NCI-H2227 (cell line): ENCODE data around the gene CNRIP1.
A peak's percentile ranks its signal among the peaks of the same experiment; 100 is the strongest.
"Not testable (repeated sequence)": the region's sequence is repeated elsewhere in the genome, so short reads cannot be mapped to it uniquely, and the experiment has no call there.

Source experiments
- DNase-seq: peaks from one replicate; lab custom pipeline; 2025; ENCODE audit not compliant: unreplicated experiment; lab: John Stamatoyannopoulos, UW

Gene CNRIP1

DNA sequence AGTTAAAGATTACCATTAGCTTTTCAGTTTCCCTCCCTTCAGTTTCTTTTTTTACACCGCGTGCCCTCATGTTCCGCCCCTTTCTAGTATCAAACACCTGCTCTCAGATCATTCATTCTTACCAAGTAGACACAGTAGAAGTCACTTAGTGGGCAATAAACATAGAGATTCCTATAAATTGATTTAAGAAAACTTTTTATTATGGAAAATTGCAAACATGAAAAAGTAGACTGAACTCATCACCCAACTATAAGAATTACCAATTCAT is 21.2 kb upstream of the CNRIP1 start:
- DNase-seq, result no peak

DNA sequence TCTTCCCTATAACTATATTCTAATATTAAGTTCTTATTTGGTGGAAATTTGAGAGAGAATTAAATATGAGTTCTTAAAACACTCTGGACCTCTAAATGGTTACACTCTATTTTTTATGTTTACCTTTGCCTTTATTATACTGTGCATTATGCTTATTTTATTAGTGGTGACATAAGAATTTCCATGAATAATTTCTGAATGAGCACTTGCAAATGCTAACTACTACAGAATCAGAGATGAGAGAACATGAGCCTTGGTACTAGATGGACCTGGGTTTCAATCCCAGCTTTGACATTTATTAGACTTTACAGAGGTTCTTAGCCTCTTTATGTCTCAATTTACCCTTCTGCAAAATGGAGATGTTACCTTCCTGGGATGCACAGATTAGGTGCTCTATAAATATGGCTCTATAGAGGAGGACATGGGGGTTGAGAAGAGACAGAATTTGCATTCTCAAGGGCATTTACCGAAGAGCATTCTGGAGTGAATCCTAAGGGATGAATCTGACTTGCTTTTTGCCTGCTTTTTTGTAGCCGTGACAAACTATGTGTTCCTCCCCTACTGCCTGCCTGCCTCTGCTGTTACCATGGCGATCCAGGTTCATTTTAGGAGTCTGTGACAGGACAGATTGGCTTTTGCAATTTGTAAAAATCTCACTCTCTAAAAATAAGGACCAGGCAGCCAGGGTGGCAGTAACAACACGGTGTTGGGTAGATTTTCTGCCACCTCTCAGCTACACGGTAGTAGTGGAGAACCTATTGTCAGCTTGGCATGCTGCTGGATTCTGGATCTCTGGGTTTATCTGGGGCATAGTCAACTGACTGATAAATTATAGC is 20.7 kb upstream of the CNRIP1 start:
- peak; percentile 6 for DNase-seq

DNA sequence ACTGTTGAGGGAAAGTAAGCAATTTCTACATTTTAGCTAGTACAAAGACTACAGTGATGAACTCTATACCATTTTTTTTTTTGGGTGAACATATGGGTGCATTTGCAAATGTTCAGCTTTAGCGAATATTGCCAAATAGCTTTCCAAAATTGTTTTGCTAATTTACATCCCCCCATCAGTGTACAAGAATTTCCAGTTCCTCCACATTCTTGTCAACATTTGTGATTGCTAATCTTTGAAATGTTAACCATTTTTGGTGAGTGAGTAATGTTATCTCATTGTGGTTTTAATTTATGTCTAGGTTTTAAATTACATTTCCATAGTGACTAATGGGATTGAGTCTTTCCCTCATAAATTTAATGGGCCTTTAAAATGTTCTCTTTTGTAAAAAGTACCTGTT is 16.4 kb upstream of the CNRIP1 start:
- DNase-seq, result no peak

DNA sequence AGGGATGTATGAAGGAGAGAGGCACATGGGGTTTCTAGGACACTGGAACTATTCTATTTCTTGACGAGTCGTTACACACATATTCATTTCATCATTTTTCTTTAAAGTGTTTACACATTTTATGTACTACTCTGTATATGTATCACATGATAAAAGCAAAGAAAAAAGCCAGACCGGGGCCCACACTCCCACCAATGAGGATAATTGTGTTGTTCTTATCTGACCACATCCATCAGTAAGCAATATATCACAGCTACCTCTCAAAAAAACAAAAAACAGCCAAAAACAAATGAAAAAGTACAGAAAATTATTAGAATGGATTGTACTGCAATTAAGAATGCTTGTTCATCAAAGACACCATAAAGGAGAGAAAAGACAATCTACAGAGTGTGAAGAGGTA is 14.2 kb upstream of the CNRIP1 start:
- DNase-seq, result no peak

DNA sequence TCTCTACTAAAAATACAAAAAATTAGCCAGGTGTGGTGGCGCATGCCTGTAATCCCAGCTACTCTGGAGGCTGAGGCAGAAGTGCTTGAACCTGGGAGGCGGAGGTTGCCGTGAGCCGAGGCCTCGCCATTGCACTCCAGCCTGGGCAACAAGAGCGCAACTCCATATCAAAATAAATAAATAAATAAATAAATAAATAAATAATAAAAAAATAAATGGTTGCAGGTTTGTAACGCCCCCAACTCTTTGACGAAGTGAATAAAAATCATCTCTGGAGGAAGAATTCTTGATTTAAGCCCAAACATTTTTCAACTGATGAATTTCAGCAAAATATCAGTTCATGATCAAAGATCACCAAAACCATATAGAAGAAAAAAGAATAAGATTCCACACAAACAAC is 13.3 kb upstream of the CNRIP1 start:
- no peak for DNase-seq

DNA sequence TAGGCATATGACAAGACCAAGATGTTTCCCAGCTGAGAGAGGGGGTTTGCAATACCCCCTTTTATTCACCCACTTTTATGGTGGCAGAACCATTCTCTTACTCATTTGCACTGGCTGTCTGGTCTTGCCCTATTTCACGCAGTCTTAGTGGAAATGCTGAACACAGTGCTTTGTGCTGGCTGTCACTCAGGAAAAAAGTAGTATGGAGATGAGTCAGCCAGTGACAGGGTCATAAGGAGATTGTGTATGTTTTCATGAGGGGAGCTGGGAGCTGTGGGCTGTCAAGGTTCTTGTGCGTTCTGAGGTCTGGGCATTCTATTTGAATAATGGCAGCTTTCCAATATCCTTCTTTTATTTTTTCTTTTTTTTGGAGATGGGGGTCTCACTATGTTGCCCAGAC is 10.9 kb upstream of the CNRIP1 start:
- no peak for DNase-seq

DNA sequence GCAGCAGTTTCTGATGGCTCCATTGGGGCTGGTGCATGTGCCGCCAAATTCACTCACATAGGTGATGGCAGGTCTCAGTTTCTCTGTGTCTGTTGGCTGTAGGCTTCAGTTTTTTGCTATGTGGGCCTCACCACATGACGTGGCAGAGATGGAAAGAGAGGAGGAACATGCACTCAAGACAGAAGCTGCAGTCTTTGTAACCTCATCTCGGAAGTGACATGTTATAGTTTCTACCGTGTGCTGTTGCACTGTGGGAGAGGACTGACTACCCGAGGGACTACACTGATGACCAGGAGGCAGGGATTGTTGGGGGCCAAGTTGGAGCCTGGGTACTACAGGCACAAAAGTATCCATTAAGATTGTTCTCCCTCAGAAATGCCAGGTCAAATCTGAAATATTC is 9.2 kb upstream of the CNRIP1 start:
- no peak for DNase-seq

DNA sequence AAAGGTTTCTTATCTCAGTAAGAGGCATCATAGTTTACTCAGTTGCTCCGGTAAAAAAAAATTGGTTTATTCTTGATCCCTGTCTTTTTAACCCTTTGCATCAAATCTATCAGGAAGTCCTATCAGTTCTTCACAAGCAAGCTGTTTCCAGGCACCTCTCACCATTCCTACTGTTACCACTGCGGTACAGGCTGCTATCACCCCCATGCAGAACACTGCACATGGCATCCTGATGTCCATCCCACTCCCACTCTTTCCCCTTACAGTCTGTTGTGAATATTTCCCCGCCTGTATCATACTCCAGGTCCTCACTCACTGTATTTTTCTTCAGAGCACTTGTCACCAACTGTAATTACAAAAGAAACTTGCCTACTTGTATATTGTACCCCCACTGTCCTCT is 5.3 kb upstream of the CNRIP1 start:
- no peak for DNase-seq

DNA sequence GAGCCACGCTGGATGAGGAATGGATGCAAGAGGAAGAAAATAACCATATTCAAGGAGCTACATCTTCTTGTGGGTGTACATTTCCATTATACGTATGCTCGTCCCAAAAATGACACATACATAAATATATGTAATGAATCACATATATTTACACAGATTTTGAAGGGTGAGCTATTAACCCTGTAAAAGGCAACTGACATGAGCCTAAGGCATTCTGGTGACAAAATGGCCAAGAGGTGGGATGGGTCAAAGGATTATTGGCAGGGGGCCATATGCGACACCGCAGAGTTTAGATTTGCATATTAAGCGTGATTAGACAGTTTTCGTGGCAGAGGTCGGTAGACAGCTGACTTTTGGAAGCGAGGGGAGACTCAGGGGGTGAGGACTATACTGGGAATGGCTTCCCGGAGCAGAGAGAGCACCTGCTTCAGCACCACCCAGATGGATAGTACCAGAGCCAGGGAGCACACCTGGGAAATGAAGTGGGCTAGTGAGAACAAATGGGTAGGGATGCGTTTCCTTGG is 431 bp upstream of the CNRIP1 start:
- DNase-seq, result peak; percentile 76

DNA sequence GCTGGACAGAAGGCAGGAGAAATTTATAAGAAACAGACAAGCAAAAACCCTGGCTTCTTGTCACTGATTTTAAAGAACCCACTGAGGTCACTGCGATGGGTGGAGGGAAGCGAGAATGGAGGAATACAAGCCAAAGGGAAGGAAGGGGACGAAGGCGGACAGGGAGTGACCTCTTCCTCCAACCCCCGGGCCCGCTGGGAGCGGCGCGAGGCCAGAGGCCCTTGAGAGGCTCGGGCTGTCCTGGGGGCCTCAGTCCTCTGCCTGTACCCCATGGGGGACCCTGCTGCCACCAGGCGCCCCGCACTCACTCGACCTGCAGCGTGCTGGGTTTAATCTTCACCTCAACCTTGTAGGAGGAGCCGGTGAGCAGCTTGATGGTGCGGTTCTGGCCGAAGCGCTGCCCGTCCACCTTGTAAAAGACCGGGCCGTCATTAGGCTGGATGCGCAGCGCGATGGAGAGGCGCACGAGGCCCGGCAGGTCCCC is 793 bp downstream of the CNRIP1 start:
- peak; percentile 60 for DNase-seq

DNA sequence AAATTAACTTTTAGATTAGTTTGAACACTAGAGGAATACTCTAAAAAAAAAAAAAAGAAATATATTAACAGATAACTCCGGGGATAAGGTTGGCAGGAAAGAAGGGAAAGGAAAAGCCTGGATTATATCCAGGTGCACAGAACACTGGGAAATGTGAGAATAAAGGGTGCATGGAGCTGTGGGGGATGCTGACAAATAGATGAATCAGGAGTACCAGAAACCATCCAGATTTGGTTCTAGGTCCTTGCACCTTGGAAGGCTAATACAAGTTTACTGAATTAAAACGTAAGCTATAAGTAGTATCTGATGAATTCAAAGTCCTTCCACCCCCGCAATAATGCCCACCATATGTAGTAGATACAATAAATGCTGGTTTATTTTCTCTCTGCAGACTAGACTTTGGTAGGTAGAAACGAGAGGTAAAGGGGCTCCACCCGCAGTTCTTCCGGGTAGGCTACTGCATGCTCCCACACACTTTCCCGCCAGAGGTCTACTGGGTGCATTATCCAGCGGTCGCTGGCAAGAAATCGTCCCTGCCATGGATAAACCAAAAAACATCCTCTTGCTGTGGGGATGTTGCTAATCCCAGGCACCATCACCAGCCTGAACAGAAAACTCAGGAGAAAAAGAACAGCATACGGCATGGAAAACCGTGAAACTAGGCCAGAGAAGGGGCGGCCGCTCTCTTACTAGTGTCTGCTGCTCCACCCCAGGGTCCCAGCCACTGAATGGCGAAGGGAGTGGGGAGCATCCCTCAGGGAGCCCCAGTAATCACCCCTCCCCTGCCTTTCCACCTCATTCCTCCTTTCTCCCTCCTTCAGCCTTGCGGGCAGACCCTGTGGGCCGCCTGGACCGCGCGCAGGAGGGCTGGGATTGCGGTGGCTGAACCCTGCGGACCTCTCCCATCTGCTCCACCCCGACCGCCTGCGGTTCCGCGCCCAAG is 1.5 kb downstream of the CNRIP1 start:
- DNase-seq, result peak; percentile 52

DNA sequence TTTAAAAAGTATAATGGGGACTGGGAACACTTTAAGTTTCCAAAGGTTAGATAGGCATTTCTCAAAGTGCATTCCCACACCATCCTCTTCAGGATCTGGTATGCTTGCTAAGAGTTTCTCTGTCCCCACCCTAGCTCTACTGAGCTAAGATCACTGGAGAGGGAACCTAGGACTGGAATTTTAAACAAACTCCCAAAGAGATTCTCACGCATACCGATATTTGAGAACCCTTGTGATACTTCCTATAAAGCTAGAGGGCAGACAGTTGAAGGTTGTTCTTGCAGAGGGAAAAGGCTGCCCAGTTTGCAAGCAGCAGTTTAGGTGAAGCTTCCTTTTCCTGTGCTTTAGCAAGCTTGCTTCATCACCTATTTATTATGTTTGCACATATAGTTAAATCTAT is 3.6 kb downstream of the CNRIP1 start:
- no peak for DNase-seq

DNA sequence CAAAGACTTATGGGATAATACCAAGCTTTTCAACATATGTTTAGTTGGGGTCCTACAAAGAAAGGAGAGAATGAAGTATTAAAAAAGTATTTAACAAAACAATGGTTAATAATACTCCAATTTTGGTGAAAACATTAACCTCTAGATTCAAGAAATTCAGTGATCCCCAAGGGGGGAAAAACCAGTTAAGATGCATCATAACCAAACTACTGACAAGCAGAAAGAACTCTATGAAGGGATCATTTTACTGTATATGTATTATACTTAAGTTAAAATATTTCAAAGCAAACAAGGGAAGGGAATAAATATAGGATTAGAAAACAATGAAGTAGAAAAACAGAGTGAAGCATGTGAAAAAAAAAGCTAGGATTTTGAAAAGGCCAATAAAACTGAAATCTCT is 8.7 kb downstream of the CNRIP1 start:
- DNase-seq, result no peak

DNA sequence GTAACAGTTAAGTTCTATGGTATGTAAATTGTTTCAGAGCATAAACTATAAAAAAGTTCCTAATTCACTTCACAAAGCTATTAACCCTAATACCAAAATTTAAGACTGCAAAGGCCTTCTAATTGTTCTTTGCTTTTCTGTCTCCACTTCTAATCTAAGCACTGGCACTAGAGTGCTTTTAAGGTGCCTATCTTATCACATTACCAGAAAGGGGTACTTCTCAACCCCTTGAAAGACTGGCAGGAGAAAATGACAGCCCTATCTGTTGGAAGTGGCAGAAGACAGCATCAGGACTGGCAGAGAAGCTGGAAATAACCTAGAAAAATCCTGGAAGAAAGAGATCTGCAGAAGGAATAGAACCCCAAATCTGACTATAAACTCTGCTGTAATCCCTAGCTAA is 10.3 kb downstream of the CNRIP1 start:
- DNase-seq, result no peak

DNA sequence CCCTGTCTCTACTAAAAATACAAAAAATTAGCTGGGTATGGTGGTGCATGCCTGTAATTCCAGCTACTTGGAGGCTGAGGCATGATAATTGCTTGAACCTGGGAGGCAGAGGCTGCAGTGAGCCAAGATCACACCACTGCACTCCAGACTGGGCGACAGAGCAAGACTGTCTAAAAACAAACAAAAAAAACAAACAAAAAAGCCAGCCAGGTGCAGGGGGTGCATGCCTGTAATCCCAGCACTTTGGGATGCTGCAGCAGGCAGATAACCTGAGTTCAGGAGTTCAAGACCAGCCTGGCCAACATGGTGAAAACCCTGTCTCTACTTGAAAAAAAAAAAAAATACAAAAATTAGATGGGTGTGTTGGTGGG is 15.9 kb downstream of the CNRIP1 start:
- not testable (repeated sequence) for DNase-seq

DNA sequence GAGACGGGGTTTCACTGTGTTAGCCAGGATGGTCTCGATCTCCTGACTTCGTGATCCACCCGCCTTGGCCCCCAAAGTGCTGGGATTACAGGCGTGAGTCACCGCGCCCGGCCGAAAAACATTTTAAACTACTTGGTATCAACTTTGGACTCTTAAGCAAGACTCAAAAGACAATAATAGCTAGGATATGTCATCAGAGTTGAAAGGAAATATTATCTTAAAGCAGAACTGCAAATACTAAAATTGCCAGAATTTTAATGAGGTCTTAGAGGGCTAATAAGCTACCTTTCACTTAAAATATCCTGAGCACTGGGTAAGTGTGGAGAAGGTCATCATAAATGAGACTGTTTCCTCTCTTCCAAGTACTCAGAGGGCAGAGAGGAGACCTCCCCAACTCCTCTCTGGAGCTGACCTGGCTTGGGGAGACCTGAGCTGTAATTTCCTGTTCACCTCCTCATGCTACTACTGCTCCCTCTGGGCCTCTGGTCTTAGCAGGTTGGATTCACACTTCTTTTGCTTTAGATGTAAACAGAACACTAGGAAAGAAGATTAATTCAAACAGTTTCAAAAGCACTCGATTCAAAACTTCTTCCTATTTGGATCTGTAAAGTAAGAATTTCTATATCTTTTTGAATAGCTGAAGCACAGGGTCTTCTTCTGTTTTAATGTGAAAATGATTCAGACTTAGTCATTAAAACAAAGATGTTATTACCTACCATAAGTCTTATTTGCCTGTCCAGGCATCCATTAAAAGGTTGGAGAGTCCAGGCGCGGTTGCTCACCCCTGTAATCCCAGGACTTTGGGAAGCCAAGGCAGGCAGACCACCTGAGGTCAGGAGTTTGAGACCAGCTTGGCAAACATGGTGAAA is 16.5 kb downstream of the CNRIP1 start:
- no peak for DNase-seq

DNA sequence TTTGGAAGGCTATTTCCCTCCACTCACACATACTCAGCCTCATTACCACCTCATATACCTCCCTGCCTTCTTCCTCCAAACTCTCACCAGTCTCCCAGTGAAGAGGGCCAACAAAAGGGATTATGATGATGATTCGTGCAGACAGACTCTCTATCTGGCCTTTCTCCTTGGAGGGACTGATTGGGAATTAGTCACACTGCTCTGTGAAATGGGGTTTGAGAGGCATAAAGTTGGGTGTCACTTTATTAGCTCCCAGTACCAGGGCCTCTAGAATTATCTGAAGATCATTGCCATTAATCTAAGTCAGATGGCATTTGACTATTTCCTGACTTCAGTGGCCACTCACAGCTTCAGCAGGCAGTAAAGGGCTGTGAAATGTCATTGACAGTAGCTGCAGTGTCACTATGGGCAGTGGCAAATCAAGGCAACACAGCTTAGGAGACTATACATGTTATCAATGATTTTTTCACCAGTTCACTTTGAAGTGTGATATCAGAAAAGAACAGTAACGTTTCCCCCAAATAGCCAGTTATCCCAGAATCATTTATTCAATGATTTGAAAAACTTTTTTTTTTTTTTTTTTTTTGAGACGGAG is 17.4 kb downstream of the CNRIP1 start:
- DNase-seq, result no peak

DNA sequence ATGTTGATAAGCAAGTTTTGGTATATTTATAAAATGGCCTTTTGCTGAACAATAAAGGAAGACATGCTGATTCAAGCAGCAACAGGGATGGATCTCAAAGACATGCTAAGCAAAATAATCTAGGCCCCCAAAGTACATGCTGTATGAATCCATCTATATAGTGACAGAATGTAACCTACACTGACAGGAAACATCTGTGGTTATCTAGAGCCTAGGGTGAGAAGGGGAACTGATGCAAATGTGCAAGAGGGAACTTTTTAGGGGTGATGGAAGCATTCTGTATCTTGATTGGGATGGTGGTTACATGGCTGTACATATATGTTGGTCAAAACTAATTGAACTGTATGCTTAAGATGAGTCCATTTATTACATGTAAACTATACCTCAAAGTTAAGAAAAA is 24.2 kb downstream of the CNRIP1 start:
- DNase-seq, result no peak

DNA sequence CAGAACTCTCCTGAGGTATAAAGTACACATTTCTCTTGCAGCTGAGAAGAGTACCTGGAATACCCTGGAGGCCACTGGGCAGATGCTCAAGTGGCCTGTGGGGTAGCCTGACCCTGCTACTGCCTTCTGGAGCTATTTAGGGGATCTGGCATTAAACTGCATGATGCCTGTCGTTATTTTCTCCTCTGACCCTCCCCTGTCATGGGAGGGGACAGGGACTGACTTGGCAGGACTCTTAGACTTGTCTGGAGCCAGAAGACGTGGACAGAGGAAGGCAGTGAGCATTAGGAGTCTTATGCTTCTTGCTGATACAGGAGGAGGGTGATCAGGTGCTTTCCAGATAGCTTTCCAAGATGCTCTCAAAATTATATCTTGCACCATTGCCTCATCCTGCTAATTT is 24.8 kb downstream of the CNRIP1 start:
- DNase-seq, result no peak

DNA sequence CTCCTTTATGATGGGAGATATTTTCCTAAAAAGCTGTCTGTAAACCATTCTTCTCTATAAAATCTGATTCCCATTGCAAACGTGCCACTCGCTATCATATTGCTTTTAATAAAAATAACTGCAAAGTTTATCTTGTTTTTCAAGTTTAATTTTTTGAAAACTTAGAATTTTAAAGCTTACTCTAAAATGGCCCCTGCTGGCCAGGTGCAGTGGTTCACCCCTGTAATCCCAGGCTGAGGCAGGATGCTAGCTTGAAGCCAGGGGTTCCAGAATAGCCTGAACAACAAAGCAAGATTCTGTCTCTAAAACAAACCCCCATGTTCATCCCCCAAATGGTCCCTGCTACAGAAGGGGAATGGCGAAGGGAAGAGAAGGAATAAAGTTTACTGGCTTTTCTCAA is 25.6 kb downstream of the CNRIP1 start:
- DNase-seq, result no peak

DNA sequence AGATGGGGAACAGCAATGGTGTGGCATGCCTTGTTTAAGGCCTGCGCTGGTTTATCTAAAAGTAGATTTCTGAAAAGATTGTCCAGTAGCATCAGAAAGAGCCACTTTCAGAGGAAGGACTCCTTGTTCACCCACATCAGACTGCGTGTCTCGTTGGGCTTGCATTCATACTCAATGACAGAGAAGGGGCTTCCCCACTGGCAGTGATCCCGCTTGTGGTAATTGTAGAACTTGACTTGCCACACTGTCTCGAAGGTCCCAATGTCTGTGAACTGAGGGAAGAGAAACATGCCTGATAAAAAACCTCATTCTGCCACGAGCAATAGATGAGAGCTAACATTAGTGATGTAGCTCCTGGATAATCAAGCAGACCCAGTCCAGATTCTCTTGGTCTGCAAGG is 26.0 kb downstream of the CNRIP1 start:
- DNase-seq, result no peak
